HG03575 (cell line): ENCODE data around the gene FANCE.
"Not testable (repeated sequence)": the region's sequence is repeated elsewhere in the genome, so short reads cannot be mapped to it uniquely, and the experiment has no call there.

Experiments used
- ATAC-seq: cut with Tn5 transposase; IDR thresholded peaks from one replicate; pipeline ENCODE4 v1.9.1; 2021; ENCODE audit not compliant: unreplicated experiment, insufficient number of reproducible peaks, low FRiP score; ENCODE audit errors: extremely low read depth

Gene FANCE

DNA sequence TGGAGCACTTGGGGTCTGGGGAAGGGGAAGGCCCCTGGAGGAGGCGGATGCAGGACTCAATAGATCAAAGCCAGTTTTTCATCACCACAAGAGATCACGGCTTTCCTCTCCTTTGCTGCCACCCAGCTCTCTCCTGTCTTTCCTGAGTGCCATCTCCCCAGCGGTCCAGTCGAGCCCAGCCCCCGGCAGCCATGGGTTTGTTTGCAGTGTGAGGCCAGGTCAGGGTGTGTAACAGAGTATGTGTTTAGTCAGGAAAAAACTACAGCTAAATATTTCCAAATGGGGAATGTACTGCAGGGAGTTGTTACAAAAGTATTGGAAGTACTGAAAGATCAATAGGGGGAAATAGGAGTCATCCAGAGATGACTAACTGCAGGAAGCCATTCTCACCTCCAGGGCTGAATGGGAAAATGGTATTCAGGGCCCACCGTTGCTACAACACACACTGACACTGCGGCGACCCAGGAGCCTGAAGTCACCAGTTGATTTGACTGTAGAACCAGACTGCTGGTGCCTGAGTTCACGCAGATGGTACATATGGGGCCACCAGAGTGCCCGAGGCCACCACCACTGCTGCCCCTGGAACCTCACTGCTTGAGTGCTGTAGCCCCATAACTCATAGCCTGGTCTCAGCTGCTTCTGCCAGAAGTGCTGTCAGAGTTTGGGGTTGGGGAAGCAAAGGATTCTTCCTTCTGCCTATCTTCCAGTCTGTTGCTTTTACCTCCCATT, 23.6 kb upstream of the FANCE start:
- ATAC-seq: no peak

DNA sequence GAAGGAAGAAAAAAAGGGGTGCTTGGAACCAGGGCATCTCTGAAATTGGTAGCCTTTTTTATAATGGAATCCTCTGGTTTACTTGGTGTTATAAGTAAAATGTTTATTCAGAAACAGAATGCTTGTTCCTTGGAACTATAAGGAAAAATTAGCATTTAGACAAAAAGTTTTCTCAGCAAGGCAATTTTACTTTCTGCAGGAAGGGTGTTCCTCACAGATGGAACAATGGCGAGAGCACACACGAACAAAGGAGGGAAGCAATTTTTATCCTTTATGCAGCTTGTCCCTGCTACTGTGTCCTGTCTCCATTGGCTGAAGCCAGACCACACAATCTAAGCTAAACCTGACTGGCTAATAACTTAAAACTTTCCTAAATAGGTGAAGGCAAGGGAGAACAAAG, 22.7 kb upstream of the FANCE start:
- ATAC-seq: no peak

DNA sequence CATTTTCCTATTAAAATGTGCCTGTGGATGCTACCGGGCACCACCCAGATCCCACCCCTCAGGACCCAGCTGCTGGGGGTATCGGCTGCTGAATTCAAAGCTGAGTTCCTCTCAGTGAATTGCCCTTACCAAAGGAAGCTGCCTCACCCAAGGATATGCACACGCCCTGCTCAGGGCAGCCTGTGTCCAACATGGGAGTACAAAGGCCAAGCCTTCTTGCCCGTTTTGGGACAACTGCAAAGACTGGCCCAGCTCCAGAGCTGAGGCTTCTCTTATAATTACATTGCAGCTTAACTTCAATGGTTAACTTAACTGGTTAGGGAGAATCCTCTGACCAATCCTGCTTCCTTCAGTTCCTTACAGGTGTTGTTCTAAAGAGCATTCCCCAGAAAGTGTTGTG, 19.8 kb upstream of the FANCE start:
- no peak for ATAC-seq

DNA sequence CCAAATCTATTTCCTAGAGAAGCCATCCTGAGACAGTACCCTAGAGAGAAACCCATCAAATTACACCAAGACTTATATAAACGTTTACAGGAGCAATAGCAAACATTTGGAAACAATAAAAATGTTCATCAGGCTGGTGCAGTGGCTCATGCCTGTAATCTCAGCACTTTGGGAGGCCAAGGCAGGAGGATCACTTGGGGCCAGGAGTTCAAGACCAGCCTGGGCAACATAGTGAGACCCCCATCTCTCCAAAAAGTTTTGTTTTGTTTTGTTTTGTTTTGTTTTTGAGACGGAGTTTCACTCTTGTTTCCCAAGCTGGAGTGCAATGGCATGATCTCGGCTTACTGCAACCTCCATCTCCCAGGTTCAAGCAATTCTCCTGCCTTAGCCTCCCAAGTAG, 19.4 kb upstream of the FANCE start:
- not testable (repeated sequence) for ATAC-seq

DNA sequence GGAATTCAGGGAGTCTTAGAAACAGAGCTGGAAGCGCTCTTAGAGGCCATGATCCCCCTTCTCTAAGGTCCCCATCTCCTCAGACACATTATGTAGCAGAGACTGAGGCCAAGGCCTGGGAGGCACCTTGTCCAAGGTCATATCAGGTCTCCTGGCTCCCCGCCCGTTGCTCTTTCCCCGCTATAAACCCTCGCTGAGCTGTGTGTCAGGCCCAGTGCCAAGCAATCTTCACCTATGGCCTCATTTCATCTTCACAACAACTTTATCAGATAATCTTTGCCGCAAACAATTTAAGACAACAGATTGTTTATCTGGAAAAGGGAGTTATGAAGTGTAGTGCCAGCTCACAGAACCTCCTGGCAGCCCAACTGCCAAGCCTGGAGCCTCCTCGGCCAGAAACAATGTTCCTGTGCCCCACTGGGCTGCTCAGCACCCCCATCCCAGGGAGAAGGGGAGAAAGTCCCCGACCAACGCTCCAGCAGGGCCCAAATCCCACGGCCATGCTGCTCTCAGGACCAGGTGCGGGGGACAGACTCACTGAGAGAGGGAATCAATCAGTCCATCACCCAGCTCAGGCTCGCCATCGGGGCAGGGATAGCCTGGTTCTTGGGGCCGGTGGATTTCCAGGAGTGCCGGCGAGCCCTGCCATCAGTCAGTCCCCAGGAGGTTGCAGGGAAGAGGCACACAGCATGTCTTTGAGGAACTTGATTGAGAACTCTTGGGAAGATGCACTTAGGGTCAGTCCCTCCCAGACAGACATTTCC, 16.9 kb upstream of the FANCE start:
- ATAC-seq: no peak

DNA sequence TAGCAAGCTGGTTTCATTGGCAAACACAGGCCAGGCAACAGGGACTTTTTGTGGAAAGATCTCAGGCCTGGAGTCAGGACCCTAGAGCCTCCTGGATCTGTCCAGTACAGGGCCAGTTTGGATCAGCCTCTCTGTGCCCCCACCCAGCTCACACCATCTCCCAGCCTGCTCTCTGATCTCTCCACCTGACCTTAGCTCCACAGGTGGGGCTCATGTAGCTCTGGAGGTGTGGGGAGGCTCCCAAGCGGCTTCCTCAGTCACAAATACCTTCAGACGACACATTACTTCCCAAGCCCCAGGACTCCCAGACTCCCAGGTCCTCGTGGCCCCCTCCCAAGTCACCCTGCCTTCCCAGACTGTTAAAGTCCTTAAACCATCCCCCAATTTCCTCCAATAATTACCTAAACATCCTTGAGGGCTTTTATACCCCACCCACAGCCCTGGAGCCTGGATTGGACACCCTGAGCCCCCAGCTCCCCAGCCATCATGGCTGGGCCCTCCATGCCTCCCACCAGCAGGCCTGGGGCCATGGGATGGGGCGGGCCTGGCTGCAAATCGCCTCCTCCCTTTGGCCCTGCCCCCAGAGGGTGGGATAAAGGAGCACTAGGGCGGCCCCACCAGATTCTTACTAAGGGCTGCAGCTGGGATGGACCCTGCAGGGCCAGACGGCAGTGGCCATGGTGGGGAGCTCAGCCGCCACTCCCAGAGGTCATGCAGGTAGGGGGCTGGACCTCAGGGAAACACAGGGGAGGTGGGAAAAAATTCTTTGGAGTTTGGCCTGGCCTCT, 15.9 kb upstream of the FANCE start:
- no peak for ATAC-seq

DNA sequence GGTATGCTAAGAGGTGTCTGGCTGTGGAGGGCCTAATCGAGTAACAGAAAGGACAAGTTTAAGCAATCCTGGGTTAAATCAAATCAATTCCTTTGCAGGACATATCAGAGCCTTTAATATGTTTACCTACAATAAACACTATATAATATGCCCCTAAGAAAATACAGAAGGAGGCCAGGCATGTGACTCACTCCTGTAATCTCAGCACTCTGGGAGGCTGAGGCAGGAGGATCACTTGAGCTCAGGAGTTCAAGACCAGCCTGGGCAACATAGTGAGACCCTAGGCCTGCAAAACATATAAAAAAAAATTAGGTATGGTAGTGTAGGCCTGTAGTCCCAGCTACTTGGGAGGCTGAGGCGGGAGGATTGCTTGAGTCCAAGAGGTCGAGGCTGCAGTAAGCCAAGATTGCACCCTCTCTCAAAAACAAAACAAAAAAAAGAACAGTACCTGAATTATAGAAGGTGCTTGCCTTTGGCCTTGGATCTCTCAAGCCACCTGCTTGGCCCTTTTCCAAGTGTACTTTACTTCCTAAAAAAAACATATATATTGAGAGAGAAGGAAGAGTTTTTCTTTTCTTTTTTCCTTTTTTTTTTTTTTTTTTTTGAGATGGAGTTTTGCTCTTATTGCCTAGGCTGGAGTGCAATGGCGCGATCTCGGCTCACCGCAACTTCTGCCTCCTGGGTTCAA, 13.6 kb upstream of the FANCE start:
- not testable (repeated sequence) for ATAC-seq

DNA sequence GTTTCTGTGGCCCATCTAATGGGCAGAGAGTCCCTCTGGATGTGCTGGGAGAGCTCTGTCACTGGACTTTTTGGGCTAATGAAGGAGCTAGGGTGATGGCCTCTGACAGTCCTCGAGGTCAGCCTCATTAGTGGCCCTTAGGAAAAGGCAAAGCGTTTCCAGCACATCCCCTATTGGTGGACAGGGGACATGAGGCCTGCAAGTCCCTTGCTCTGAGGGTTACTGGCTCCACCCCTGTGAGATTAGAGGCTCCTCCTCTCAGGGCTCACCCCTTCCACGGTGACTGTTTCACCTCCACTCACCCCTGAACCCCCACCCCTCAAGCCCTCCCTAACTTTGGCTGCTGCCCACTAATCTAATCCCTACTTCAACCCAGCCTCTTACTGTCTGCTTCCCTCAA, 12.8 kb upstream of the FANCE start:
- no peak for ATAC-seq

DNA sequence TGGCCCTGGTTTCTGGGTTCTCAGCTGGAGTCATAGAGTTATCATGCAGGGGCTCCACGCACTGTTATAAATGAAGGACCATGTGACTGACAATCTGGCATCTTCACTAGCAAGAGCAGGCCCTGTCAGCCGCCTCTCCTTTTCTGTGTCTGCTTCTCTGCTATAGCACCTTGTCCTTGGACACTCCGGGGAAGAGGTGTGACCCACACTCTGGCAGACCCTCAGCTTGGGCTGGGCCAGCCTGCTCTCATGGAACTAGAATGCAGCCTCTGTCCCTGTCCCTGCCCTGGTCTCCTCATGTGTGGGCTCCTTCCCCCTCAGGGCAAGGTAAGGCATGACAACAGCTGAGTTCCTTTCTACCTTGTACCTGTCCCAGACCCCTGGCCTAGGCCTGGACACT, 10.9 kb upstream of the FANCE start:
- no peak for ATAC-seq

DNA sequence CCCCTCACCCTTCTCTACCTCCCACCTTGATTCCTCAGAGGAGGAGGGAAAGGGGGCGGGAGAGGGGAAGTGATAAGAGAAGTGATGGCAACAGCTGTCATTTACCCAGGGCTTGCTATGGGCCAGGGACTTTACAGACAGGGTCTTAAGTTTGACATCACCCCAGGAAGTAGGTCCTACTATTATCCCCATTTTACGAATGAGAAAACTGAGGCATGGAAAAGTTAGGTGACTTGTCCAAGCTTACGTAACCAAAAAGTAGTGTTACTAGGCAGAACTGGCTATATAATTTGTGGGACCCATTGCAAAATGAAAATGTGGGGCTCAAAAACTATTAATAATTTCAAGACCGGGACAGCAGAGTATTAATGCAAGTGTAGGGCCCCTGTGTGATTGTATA, 10.5 kb upstream of the FANCE start:
- ATAC-seq: no peak

DNA sequence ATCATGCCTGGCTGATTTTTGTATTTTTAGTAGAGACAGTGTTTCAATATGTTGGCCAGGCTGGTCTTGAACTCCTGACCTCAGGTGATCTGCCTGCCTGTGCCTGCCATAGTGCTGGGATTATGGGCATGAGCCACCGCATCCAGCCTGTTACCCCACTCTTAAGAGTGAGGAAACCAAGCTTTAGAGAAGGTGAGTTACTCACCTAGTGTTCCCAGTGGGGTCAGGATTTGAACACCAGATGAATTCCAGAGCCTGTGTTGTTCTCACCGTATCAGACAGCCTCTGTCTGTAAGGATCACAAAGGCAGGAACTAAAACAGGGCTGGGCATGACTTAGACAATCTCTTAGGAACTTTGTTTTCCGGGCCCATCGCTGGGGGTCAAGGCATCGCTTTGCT, 9.4 kb upstream of the FANCE start:
- ATAC-seq: no peak

DNA sequence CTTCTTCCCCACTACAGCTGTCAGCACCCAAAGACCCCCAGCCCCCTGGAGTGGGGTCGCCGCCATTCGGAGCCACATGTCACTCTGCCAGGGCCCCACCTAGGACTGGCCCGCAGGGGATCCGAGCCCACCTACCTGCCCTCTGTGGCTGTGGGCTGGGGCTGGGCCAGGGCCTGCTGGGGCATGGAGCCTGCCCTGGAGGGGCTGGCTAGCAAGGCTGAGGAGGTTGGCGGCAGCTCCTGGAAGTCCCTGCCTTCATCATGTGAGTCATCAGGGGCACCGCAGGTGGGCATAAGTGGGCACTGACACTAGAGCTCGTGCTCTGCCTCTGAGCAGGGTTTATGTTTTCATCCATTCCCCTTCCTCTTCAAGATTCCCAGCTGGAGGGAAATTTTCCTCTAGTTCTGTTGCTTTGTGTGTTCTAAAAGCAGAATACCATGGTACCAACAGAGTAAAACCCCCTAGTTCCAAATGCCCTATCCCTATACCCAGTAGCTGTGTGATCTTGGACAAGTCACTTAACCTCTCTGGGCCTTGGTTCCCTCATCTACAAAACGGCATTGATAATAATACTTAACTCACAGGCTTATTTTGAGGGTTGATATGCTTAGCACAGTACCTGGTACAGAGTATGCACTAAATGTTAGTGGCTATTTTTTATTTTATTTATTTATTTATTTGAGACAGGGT, 8.7 kb upstream of the FANCE start:
- ATAC-seq: no peak

DNA sequence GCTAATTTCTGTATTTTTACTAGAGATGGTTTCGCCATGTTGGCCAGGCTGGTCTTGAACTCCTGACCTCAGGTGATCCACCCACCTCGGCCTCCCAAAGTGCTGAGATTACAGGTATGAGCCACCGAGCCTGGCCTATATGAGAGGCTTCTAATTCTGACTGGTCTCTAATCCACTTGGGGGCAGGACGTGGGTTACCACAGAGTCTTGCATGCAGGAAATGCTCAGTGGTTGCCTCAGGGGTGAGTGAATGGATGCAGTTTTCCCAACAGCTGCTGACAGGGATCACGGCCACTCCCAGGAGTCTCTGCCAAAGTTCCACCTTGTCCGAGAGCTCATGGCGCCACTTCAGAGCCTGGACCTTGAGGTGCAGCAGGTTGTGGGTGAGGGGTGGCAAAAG, 6.4 kb upstream of the FANCE start:
- ATAC-seq: no peak

DNA sequence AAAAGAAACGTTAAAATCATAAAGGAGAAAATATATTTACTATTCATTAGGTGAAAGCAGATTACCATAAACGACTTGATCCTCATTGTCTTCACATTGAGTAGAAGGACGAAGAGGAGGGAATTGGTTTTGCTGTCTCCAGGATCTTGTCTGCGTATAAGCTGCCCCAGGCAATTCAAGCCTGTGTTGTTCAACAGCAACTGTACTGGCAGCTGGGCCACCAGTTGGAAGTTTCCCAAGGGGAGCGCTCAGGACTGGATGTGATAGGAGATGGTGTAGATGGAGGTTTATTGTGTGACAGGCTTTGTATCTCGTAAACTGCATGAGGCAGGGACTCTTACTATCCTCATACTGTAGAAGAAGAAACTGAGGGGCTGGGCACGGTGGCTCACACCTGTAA, 3.9 kb upstream of the FANCE start:
- no peak for ATAC-seq

DNA sequence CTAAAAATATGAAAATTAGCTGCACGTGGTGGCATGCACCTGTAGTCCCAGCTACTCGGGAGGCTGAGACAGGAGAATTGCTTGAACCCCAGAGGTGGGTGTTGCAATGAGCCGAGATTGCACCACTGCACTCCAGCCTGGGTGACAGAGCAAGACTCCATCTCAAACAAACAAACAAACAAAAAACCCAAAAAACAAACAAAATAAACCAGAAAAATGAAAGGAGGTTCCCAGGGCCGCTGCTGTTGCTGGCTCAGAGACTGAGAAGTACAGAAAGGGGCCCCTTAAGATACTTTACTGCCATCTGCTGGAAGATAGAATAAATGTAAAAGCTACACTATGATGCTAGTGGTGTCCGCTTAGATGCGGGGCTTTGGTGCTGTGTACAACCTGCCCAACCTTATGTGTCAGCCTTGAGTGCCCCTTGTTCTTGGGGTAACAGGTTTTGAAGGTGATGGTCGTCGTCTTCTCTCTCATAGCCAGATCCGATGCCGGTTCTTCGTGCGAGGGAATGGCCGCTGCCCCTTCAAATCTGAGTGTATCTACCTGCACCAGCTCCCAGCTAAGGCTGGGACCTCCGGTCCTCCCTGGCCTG, 2.8 kb upstream of the FANCE start:
- ATAC-seq: no peak

DNA sequence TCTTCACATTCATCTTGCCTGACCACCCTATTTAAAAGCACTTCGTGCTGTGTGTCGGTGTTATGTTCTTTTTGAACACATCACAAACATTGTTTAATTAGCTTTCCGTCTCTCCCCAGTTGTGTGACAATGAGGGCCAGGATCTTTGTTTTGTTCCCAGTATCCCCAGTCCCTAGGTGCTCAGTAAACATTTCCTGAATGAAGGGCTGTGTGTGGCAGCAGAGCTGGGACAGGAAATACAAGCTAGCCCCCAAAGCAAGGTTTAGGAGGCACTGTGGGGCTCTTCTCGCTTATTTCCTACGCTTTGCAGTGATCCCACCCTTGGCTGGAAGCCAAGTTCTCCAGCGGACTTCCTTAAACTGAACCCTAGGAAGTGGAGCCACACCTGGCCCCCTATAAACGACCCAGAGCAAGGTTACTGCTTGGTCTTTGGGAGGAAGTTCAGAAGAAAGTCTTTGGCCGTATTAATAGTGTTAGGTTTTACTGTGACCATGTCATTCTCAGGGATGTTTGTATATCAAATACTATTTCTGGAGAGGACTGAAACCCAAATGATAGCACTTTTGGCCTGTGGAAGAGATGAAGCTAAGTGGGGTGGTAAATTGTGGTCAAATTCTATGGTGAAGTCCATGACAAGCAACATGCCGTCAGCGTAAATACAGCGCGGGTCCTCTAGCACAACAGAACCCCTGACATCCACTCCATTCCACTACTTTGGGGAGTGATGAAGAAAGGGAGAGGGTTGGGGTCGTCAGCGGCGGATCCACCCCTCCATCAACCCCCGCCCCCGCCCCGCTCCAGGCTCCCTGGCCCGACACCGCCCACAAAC, 570 bp upstream of the FANCE start:
- no peak for ATAC-seq

DNA sequence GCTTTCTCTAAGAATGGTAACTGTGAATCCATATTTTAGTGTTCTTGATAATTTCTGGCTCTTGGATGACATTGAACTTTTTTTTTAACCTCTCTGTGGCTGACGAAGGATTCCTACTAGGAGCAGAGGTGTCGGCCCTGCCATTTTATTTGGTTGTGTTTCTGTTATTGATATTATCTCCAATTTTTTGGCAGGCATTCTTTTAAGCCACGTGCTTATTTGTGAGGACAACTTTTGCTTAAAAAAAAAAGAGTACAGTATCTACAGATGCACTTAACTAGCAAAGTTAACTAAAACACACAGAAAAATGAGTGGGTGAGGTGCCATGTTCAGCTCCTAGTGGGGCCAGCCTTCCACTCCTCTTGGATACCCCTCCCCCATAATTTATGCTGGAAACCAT, 1.1 kb downstream of the FANCE start:
- ATAC-seq: no peak
